ENCODE results near the gene PTPN6. TPM values are rescaled to one million over a fixed set of nuclear protein-coding genes. Genes with fewer than 3 reads are reported as not detected.

Gene PTPN6
- total RNA-seq, 1 donor from 2014 or later: 6.0 TPM

- no peak overlapping the region for H3K4me3 Mint-ChIP-seq
Measured at GRCh38 chr12:6932766-6933165, 18.4 kb upstream of the PTPN6 start.

GRCh38 chr12:6934110-6934509, 17.0 kb upstream of the PTPN6 start:
- Mint-ChIP-seq H3K27me3 (ENCODE audit: insufficient read depth, low read depth) (peaks cover 20% of the 10 kb centered on the region), H3K4me3 (peak overlapping the region; percentile 23), H3K36me3 (peaks cover 27% of the 10 kb centered on the region), H3K9me3 (peaks cover 2% of the 10 kb centered on the region), H3K27ac (no peak overlapping the region), H3K4me1 (peaks cover 57% of the 10 kb centered on the region)
- TF ChIP-seq EZH2phosphoT487 (IDR thresholded peaks at IDR 0.05) (no peak), EZH2 (IDR thresholded peaks at IDR 0.05) (no peak), CTCF (IDR thresholded peaks at IDR 0.05) (no peak)
- Histone ChIP-seq H4K20me1 (ENCODE audit: low read depth) (peaks cover 67% of the 10 kb centered on the region), H3K9ac (no peak overlapping the region), H3K4me3 (no peak overlapping the region), H3K36me3 (no peaks in the 10 kb centered on the region), H3F3A (ENCODE audit: low read depth) (peaks cover 55% of the 10 kb centered on the region), H3K79me2 (ENCODE audit: low read depth) (peaks cover 64% of the 10 kb centered on the region), H3K4me1 (peaks cover 24% of the 10 kb centered on the region), H3K4me2 (no peak overlapping the region), H3K27me3 (no peaks in the 10 kb centered on the region), H3K9me3 (ENCODE audit: low read depth) (no peaks in the 10 kb centered on the region), H3K27ac (no peak overlapping the region), H2AFZ (replicated peaks) (no peak overlapping the region)
- no peak for DNase-seq (ENCODE audit: low spot score)

More at GRCh38 chr12:6932766-6933165, 18.4 kb upstream of the PTPN6 start:
- Histone ChIP-seq H3K9me3 (ENCODE audit: low read depth) (no peaks in the 10 kb centered on the region), H4K20me1 (ENCODE audit: low read depth) (peaks cover 69% of the 10 kb centered on the region), H3K4me2 (no peak overlapping the region), H2AFZ (replicated peaks) (no peak overlapping the region), H3K27ac (no peak overlapping the region), H3K36me3 (no peaks in the 10 kb centered on the region), H3K4me3 (no peak overlapping the region), H3K4me1 (peaks cover 20% of the 10 kb centered on the region), H3K9ac (no peak overlapping the region), H3K27me3 (no peaks in the 10 kb centered on the region), H3K79me2 (ENCODE audit: low read depth) (peaks cover 66% of the 10 kb centered on the region), H3F3A (ENCODE audit: low read depth) (peaks cover 49% of the 10 kb centered on the region)
- peaks cover 57% of the 10 kb centered on the region for H3K4me1 Mint-ChIP-seq
- TF ChIP-seq CTCF (IDR thresholded peaks at IDR 0.05): no peak
- TF ChIP-seq EZH2phosphoT487 (IDR thresholded peaks at IDR 0.05): no peak
- TF ChIP-seq EZH2 (IDR thresholded peaks at IDR 0.05): no peak
- no peak for DNase-seq (ENCODE audit: low spot score)
- peaks cover 31% of the 10 kb centered on the region for H3K36me3 Mint-ChIP-seq
- peaks cover 16% of the 10 kb centered on the region for H3K27me3 Mint-ChIP-seq (ENCODE audit: insufficient read depth, low read depth)
- no peak overlapping the region for H3K27ac Mint-ChIP-seq
- peaks cover 2% of the 10 kb centered on the region for H3K9me3 Mint-ChIP-seq

- Mint-ChIP-seq H3K27me3 (ENCODE audit: insufficient read depth, low read depth) (peaks cover 32% of the 10 kb centered on the region), H3K9me3 (peaks cover 2% of the 10 kb centered on the region), H3K4me3 (peak overlapping the region; percentile 36), H3K27ac (peak overlapping the region; percentile 54), H3K4me1 (peaks cover 48% of the 10 kb centered on the region), H3K36me3 (peaks cover 35% of the 10 kb centered on the region)
- H3K9me3 ChIP-seq (ENCODE audit: low read depth): no peaks in the 10 kb centered on the region
- no peak overlapping the region for H3K9ac ChIP-seq
- H3F3A ChIP-seq (ENCODE audit: low read depth): peaks cover 66% of the 10 kb centered on the region
- no peak overlapping the region for H2AFZ ChIP-seq (replicated peaks)
- peaks cover 59% of the 10 kb centered on the region for H3K79me2 ChIP-seq (ENCODE audit: low read depth)
- TF ChIP-seq EZH2phosphoT487 (IDR thresholded peaks at IDR 0.05) (no peak), CTCF (IDR thresholded peaks at IDR 0.05) (no peak), EZH2 (IDR thresholded peaks at IDR 0.05) (no peak)
- H3K27me3 ChIP-seq: no peaks in the 10 kb centered on the region
- H3K27ac ChIP-seq: no peak overlapping the region
- H3K36me3 ChIP-seq: no peaks in the 10 kb centered on the region
- no peak overlapping the region for H3K4me3 ChIP-seq
- no peak overlapping the region for H3K4me2 ChIP-seq
- H4K20me1 ChIP-seq (ENCODE audit: low read depth): peaks cover 52% of the 10 kb centered on the region
- DNase-seq (ENCODE audit: low spot score): no peak
- H3K4me1 ChIP-seq: peaks cover 11% of the 10 kb centered on the region
Measured at GRCh38 chr12:6935371-6936193, 15.6 kb upstream of the PTPN6 start.

Data from neural progenitor cell (in vitro differentiated cells).